Mesendoderm (in vitro differentiated cells): Measurements from ENCODE around the gene STAB1.

ENCODE experiments used
- DNase-seq: peaks from one replicate; pipeline ENCODE4 v3.0.0; 2013
- H2AK5ac ChIP-seq: 2 replicates; pipeline ENCODE4 v1.6.1; 2013; ENCODE audit warnings: low read length, inconsistent platforms
- H2BK120ac ChIP-seq: 2 replicates; pipeline ENCODE4 v1.6.1; 2013; ENCODE audit warnings: low read depth, mild to moderate bottlenecking, low read length, moderate library complexity, mixed read lengths
- H2BK15ac ChIP-seq: replicated peaks from 2 replicates; pipeline ENCODE4 v1.6.1; 2013; ENCODE audit warnings: low read depth, mild to moderate bottlenecking, moderate library complexity
- H2BK5ac ChIP-seq: 2 replicates; pipeline ENCODE4 v1.6.1; 2013; ENCODE audit warnings: low read length, inconsistent platforms
- H3K18ac ChIP-seq: 2 replicates; pipeline ENCODE4 v1.6.1; 2013; ENCODE audit warnings: mild to moderate bottlenecking, low read length, mixed read lengths
- H3K23ac ChIP-seq: one replicate; pipeline ENCODE4 v1.6.1; 2013; ENCODE audit warnings: low read length
- H3K27ac ChIP-seq: 2 replicates; pipeline ENCODE4 v1.5.1; 2013; ENCODE audit warnings: low read depth, mild to moderate bottlenecking, inconsistent platforms, low read length, moderate library complexity
- H3K27me3 ChIP-seq: 2 replicates; pipeline ENCODE4 v1.6.1; 2013; ENCODE audit warnings: low read length, control low read depth, mild to moderate bottlenecking, inconsistent platforms; ENCODE audit not compliant: insufficient read depth, poor library complexity
- H3K36me3 ChIP-seq: 2 replicates; pipeline ENCODE4 v1.6.1; 2013; ENCODE audit warnings: low read length, inconsistent platforms; ENCODE audit not compliant: control insufficient read depth, insufficient read depth
- H3K4ac ChIP-seq: one replicate; pipeline ENCODE4 v1.6.1; 2013; ENCODE audit warnings: low read depth, mild to moderate bottlenecking, low read length, moderate library complexity
- H3K4me1 ChIP-seq: 2 replicates; pipeline ENCODE4 v1.6.1; 2013; ENCODE audit warnings: low read depth, low read length, inconsistent platforms; ENCODE audit not compliant: control insufficient read depth
- H3K4me2 ChIP-seq: 2 replicates; pipeline ENCODE4 v1.6.1; 2013; ENCODE audit warnings: low read length
- H3K4me3 ChIP-seq: 2 replicates; pipeline ENCODE4 v1.5.1; 2013; ENCODE audit warnings: mild to moderate bottlenecking, low read length
- H3K56ac ChIP-seq: one replicate; pipeline ENCODE4 v1.6.1; 2013; ENCODE audit warnings: low read length
- H3K79me1 ChIP-seq: 2 replicates; pipeline ENCODE4 v1.6.1; 2013; ENCODE audit warnings: low read length, inconsistent platforms
- H3K79me2 ChIP-seq: 2 replicates; pipeline ENCODE4 v1.6.1; 2013; ENCODE audit warnings: mild to moderate bottlenecking, low read length; ENCODE audit not compliant: control insufficient read depth, insufficient read depth
- H3K9ac ChIP-seq: 2 replicates; pipeline ENCODE4 v1.6.1; 2013; ENCODE audit warnings: low read length, inconsistent platforms
- H4K5ac ChIP-seq: one replicate; pipeline ENCODE4 v1.6.1; 2013; ENCODE audit warnings: low read length
- H4K8ac ChIP-seq: one replicate; pipeline ENCODE4 v1.6.1; 2013; ENCODE audit warnings: low read depth, mild to moderate bottlenecking, control low read depth, low read length, moderate library complexity
- WGBS: extraction: QIAGEN DNeasy Blood & Tissue Kit; methylation state at CpG from one replicate; pipeline ENCODE4 v1.1.7; 2013; ENCODE audit warnings: low lambda C conversion rate, missing lambda C conversion rate; ENCODE audit not compliant: insufficient coverage; ENCODE audit errors: extremely low coverage; 5-methylcytosine and 5-hydroxymethylcytosine counted together

STAB1 gene

DNA sequence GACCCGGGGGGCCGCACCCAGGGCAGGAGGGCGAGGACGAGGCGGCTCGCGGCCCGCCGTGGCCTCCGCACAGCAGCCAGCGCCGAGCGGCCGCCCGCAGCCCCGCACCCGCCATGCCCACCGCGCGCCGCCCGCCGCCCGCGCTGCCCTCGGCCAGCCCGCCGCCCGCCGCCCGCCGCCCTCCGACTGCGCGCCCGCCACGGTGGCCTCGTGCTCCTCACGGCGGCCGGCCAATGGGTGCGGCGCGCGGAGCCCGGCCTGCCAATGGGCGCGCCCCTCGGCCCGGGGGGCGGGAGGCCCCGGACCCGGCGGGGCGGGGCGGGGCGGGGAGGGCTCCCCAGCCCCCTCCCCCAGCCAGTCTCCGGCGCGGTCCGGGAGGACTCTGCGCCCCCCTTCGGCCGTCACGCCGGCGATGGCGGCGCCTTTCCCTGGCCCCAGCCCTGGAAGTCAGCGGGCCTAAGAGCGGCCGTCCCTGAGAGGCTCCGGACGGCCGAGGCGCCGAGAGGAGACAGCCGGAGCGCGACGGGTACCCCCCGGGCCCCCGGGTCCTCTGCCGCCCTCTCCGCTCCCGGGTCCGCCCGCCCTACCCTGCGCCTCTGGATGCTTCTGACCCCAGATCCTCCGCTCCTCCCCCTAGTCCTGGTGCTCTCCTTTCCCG lies 38.6 kb downstream of the STAB1 start, which contains the start of gene NT5DC2:
NT5DC2 (minus strand) TSS at position 235 of the 658 bp plus-strand sequence; CDS start at position 115, 120 bp downstream.
- DNase-seq = peak; percentile 76
- Histone ChIP-seq H3K79me1 (peaks cover 40% of the 10 kb centered on the region), H3K27ac (no peak within 1 kb of the TSS), H3K23ac (peak within 1 kb of the TSS; percentile 96), H3K9ac (peak within 1 kb of the TSS; percentile 96), H2AK5ac (peak within 1 kb of the TSS; percentile 67), H3K4me1 (peaks cover 16% of the 10 kb centered on the region), H3K18ac (peak within 1 kb of the TSS; percentile 80), H3K27me3 (no peaks in the 10 kb centered on the region), H2BK120ac (no peak within 1 kb of the TSS), H3K4me2 (peak within 1 kb of the TSS; percentile 88), H3K79me2 (peaks cover 48% of the 10 kb centered on the region), H3K4me3 (peak within 1 kb of the TSS; percentile 84), H2BK15ac (no peak within 1 kb of the TSS), H2BK5ac (no peak within 1 kb of the TSS), H4K8ac (no peak within 1 kb of the TSS), H3K4ac (peak within 1 kb of the TSS; percentile 96), H4K5ac (no peak within 1 kb of the TSS), H3K56ac (peak within 1 kb of the TSS; percentile 95), H3K36me3 (peaks cover 4% of the 10 kb centered on the region)
- WGBS = no CpG with 5 or more reads among the region's 91 CpGs

DNA sequence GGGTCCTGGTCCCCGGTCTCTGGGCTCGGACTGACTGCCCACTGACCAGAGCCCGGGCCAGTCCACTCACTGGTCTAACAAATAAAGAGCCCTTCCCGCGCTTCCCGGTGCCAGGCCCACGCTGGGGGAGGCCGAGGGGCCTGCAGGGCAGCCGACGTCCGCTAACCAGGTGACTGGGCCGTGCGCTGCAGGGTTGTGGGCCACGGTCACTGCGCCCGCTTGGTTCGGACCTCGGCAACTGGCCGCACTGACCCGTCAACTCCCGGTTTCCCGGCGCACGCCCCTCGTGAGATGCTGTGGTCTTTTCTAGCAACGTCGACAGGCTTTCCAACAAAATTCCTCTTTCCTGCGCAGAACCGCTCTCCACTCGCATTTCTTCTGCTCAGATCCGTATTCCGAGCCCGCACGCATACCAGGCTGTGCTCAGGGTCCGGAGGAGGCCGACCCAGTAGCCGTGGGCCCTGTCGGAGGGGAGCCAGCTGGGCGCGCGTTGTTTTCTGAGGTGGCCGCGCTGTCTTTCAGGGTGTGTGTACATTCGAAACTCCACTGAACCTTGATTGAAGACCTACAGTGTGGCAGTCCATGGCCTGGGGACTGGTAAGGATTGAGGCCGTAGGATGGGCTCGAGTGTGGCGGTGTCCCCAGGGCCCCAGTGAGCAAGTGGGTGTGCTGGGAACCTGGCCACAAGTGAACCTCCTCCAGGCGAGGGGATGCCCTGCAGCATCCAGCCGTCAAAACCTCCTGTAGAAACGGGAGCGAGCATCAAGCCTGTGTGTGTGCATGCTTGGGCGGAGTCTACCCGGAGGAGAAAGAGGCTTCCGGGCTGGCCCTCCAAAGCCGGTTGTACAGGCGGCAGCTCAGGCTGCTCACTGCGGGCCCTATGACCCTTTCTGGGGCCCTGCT lies 39.4 kb downstream of the STAB1 start:
- peak overlapping the region; percentile 90 for H3K4ac ChIP-seq
- DNase-seq = peak; percentile 37
- H3K79me2 ChIP-seq = peaks cover 54% of the 10 kb centered on the region
- no peak overlapping the region for H2BK15ac ChIP-seq
- no peak overlapping the region for H2BK5ac ChIP-seq
- H3K23ac ChIP-seq = peak overlapping the region; percentile 87
- H3K36me3 ChIP-seq = no peaks in the 10 kb centered on the region
- peaks cover 40% of the 10 kb centered on the region for H3K79me1 ChIP-seq
- peak overlapping the region; percentile 67 for H2AK5ac ChIP-seq
- H4K8ac ChIP-seq = no peak overlapping the region
- WGBS = no CpG with 5 or more reads among the region's 57 CpGs
- peak overlapping the region; percentile 90 for H3K56ac ChIP-seq
- peak overlapping the region; percentile 76 for H3K18ac ChIP-seq
- H2BK120ac ChIP-seq = no peak overlapping the region
- H3K4me1 ChIP-seq = peaks cover 18% of the 10 kb centered on the region
- peak overlapping the region; percentile 40 for H3K4me3 ChIP-seq
- no peak overlapping the region for H4K5ac ChIP-seq
- no peaks in the 10 kb centered on the region for H3K27me3 ChIP-seq
- H3K9ac ChIP-seq = peak overlapping the region; percentile 85
- no peak overlapping the region for H3K27ac ChIP-seq
- peak overlapping the region; percentile 54 for H3K4me2 ChIP-seq

DNA sequence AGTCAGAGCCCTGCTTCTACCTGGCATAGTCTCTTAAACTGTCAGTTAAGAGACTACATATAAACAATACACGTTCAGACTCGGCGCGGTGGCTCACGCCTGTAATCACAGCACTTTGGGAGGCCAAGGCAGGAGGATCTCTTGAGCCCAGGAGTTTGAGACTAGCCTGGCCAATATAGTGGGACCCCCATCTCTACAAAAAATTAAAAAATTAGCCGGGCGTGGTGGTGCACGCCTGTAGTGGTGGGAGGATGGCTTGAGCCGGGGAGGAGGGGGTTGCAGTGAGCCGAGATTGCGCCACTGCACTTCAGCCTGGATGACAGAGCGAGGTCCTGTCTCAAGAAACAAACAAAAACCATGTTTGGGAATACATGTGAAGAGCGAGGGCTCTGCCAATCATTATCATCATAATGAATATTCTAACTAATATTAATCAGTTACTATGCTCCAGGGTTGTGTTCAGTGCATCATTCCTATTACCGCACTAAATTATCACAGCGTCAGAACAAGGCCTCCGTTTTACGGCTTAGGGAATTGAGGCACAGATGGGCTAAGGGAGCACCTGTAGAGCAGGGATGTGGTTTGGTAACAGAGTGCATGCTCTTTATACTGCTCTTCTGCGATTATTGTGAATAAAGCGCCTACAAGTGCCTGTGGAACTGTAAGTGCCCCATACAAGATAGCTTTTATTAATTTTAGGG lies 40.4 kb downstream of the STAB1 start:
- no peak for DNase-seq
- H3K4me3 ChIP-seq = no peak overlapping the region

GRCh38 chr3:52536112-52536368 lies 40.9 kb downstream of the STAB1 start:
- Histone ChIP-seq H3K79me1 (peaks cover 33% of the 10 kb centered on the region), H2BK5ac (no peak overlapping the region), H2BK120ac (no peak overlapping the region), H3K27ac (no peak overlapping the region), H3K23ac (no peak overlapping the region), H4K8ac (no peak overlapping the region), H4K5ac (no peak overlapping the region), H2BK15ac (no peak overlapping the region), H3K9ac (no peak overlapping the region), H3K18ac (no peak overlapping the region), H3K79me2 (peaks cover 47% of the 10 kb centered on the region), H3K4me2 (peak overlapping the region; percentile 37), H3K4me1 (peaks cover 18% of the 10 kb centered on the region), H3K4ac (no peak overlapping the region), H3K4me3 (no peak overlapping the region), H3K36me3 (no peaks in the 10 kb centered on the region), H3K27me3 (no peaks in the 10 kb centered on the region), H2AK5ac (no peak overlapping the region), H3K56ac (peak overlapping the region; percentile 62)
- no CpG with 5 or more reads among the region's 9 CpGs for WGBS
- DNase-seq = no peak

More for the DNA sequence above, 40.4 kb downstream of the STAB1 start:
- no peak overlapping the region for H2AK5ac ChIP-seq
- WGBS = no CpG with 5 or more reads among the region's 19 CpGs
- no peak overlapping the region for H2BK120ac ChIP-seq
- no peaks in the 10 kb centered on the region for H3K36me3 ChIP-seq
- no peak overlapping the region for H2BK15ac ChIP-seq
- H3K4ac ChIP-seq = no peak overlapping the region
- H3K27ac ChIP-seq = no peak overlapping the region
- H3K9ac ChIP-seq = no peak overlapping the region
- no peak overlapping the region for H3K23ac ChIP-seq
- peaks cover 18% of the 10 kb centered on the region for H3K4me1 ChIP-seq
- H3K79me2 ChIP-seq = peaks cover 52% of the 10 kb centered on the region
- no peak overlapping the region for H3K4me2 ChIP-seq
- no peak overlapping the region for H2BK5ac ChIP-seq
- peaks cover 35% of the 10 kb centered on the region for H3K79me1 ChIP-seq
- no peak overlapping the region for H4K5ac ChIP-seq
- no peaks in the 10 kb centered on the region for H3K27me3 ChIP-seq
- H4K8ac ChIP-seq = no peak overlapping the region
- H3K56ac ChIP-seq = peak overlapping the region; percentile 4
- H3K18ac ChIP-seq = no peak overlapping the region

GRCh38 chr3:52536369-52537164 lies 41.4 kb downstream of the STAB1 start, which contains the start of gene UQCC5:
TSS of gene UQCC5 (plus strand) at chr3:52536605. CDS start at chr3:52536756, 151 bp downstream.
- Histone ChIP-seq H3K4ac (no peak within 1 kb of the TSS), H3K18ac (peak within 1 kb of the TSS; percentile 8), H3K23ac (no peak within 1 kb of the TSS), H2BK5ac (no peak within 1 kb of the TSS), H2BK120ac (no peak within 1 kb of the TSS), H3K79me2 (peaks cover 42% of the 10 kb centered on the region), H3K79me1 (peaks cover 31% of the 10 kb centered on the region), H3K4me3 (peak within 1 kb of the TSS; percentile 87), H3K4me2 (peak within 1 kb of the TSS; percentile 89), H3K36me3 (no peaks in the 10 kb centered on the region), H3K4me1 (peaks cover 18% of the 10 kb centered on the region), H3K27ac (peak within 1 kb of the TSS; percentile 40), H4K5ac (no peak within 1 kb of the TSS), H3K9ac (peak within 1 kb of the TSS; percentile 97), H2BK15ac (no peak within 1 kb of the TSS), H3K27me3 (no peaks in the 10 kb centered on the region), H4K8ac (no peak within 1 kb of the TSS), H2AK5ac (no peak within 1 kb of the TSS), H3K56ac (peak within 1 kb of the TSS; percentile 95)
- WGBS = no CpG with 5 or more reads among the region's 65 CpGs
- peak; percentile 100 for DNase-seq
